ENCODE measurements around the gene NPTX1.

NPTX1 gene, protein sequence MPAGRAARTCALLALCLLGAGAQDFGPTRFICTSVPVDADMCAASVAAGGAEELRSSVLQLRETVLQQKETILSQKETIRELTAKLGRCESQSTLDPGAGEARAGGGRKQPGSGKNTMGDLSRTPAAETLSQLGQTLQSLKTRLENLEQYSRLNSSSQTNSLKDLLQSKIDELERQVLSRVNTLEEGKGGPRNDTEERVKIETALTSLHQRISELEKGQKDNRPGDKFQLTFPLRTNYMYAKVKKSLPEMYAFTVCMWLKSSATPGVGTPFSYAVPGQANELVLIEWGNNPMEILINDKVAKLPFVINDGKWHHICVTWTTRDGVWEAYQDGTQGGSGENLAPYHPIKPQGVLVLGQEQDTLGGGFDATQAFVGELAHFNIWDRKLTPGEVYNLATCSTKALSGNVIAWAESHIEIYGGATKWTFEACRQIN

DNA sequence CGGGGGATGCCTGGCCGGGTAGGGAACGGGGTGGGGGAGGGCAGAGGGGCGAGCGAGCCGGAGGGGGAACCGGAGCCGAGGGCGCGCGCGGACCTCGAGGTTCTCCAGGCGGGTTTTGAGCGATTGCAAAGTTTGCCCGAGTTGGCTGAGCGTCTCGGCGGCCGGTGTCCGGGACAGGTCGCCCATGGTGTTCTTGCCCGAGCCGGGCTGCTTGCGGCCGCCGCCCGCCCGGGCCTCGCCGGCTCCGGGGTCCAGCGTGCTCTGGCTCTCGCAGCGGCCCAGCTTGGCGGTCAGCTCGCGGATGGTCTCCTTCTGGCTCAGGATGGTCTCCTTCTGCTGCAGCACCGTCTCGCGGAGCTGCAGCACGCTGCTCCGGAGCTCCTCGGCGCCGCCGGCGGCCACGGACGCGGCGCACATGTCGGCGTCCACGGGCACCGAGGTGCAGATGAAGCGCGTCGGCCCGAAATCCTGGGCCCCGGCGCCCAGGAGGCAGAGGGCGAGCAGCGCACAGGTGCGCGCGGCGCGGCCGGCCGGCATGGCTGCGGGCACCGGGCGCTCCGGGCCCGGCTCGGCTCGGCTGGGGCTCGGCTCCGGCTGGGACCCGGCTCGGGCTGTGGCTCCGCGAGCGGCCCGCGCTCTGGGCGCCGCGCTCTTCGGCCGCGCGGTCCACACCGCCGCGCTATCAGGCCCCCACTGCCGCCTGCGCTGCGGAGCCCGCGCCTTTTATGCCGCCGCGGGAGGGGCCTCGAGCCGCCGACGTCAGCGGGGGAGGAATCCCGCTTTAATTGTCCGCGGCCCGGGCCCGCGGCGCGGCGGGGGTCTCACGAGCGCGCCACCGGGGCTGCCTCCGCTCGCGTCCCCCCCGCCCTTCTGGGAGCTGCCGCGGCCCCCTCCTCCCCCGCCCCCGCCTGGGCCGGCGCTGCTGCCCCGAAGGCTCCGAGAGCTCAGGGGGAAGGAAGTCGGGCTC lies at the start of gene NPTX1:
NPTX1 (minus strand) TSS at position 698 of the 967 bp plus-strand sequence; CDS start at position 537, 161 bp downstream.
- Histone ChIP-seq H2AFZ (ENCODE audit: low read length, unreplicated experiment) (no peak within 1 kb of the TSS), H3K27me3 (ENCODE audit: insufficient read depth, low read length) (peaks cover 51% of the 10 kb centered on the region), H3K4me3 (ENCODE audit: low read depth, low read length) (peak within 1 kb of the TSS; percentile 70)

GRCh38 chr17:80523956-80524712 lies 47.7 kb upstream of the NPTX1 start:
- no peak overlapping the region for H2AFZ ChIP-seq (ENCODE audit: low read length, unreplicated experiment)
- H3K27me3 ChIP-seq (ENCODE audit: insufficient read depth, low read length): no peaks in the 10 kb centered on the region
- peaks cover 6% of the 10 kb centered on the region for H3K4me1 ChIP-seq (ENCODE audit: control insufficient read depth, insufficient read depth, low read length, unreplicated experiment)

More for the DNA sequence above, at the start of gene NPTX1:
- no peaks in the 10 kb centered on the region for H3K79me2 ChIP-seq (ENCODE audit: control insufficient read depth, insufficient read depth, low read length, unreplicated experiment)
- no peak within 1 kb of the TSS for H3K27ac ChIP-seq (ENCODE audit: low read depth, low read length)
- no peaks in the 10 kb centered on the region for H3K36me3 ChIP-seq (ENCODE audit: insufficient read depth, low read length)
- no peaks in the 10 kb centered on the region for H3K4me1 ChIP-seq (ENCODE audit: control insufficient read depth, insufficient read depth, low read length, unreplicated experiment)

DNA sequence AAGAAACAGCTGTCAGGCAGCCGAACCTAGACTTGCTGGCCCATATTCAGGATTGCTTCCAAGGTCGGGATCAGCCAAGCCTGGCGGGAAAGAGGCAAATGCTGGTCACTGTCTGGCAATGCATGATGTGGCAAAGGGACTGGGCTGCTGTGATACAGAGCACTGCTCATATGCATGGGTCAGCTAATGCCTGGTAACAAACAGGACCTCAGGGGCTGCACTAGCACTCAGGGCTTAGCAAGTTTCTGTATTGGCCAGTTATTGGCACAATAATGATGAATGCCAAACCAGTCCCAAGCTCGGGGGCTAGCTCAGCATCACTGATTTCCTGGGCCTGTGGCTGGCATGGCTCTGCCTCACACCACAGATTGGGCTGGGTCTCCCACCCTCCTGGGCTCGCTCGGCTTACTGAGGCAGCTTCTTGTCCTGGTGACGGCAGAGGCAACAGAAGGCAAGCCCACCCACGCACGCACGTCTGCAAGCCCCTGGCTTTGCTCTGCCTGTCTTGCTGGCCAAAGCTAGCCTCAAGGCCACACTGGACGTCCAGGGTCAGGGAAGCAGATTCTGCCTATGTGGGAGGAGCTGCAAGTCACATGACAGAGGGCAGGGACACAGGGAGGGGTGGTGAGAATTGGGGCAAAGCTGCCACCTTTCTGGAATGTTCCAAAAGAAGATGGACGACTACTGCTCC lies 46.8 kb upstream of the NPTX1 start:
- H3K4me1 ChIP-seq (ENCODE audit: control insufficient read depth, insufficient read depth, low read length, unreplicated experiment): peaks cover 11% of the 10 kb centered on the region
- H3K4me3 ChIP-seq (ENCODE audit: low read depth, low read length): no peak overlapping the region
- no peaks in the 10 kb centered on the region for H3K27me3 ChIP-seq (ENCODE audit: insufficient read depth, low read length)
- no peak overlapping the region for H2AFZ ChIP-seq (ENCODE audit: low read length, unreplicated experiment)
- no peaks in the 10 kb centered on the region for H3K79me2 ChIP-seq (ENCODE audit: control insufficient read depth, insufficient read depth, low read length, unreplicated experiment)
- no peaks in the 10 kb centered on the region for H3K36me3 ChIP-seq (ENCODE audit: insufficient read depth, low read length)
- no peak overlapping the region for H3K27ac ChIP-seq (ENCODE audit: low read depth, low read length)

More at GRCh38 chr17:80523956-80524712, 47.7 kb upstream of the NPTX1 start:
- no peak overlapping the region for H3K27ac ChIP-seq (ENCODE audit: low read depth, low read length)
- H3K4me3 ChIP-seq (ENCODE audit: low read depth, low read length): no peak overlapping the region
- no peaks in the 10 kb centered on the region for H3K36me3 ChIP-seq (ENCODE audit: insufficient read depth, low read length)
- no peaks in the 10 kb centered on the region for H3K79me2 ChIP-seq (ENCODE audit: control insufficient read depth, insufficient read depth, low read length, unreplicated experiment)

- no peaks in the 10 kb centered on the region for H3K36me3 ChIP-seq (ENCODE audit: insufficient read depth, low read length)
- no peaks in the 10 kb centered on the region for H3K27me3 ChIP-seq (ENCODE audit: insufficient read depth, low read length)
- no peak overlapping the region for H3K27ac ChIP-seq (ENCODE audit: low read depth, low read length)
- H3K4me3 ChIP-seq (ENCODE audit: low read depth, low read length): no peak overlapping the region
- H2AFZ ChIP-seq (ENCODE audit: low read length, unreplicated experiment): no peak overlapping the region
- no peaks in the 10 kb centered on the region for H3K79me2 ChIP-seq (ENCODE audit: control insufficient read depth, insufficient read depth, low read length, unreplicated experiment)
- H3K4me1 ChIP-seq (ENCODE audit: control insufficient read depth, insufficient read depth, low read length, unreplicated experiment): peaks cover 4% of the 10 kb centered on the region
These were observed 44.5 kb upstream of the NPTX1 start for GRCh38 chr17:80520810-80521455.

- no peaks in the 10 kb centered on the region for H3K27me3 ChIP-seq (ENCODE audit: insufficient read depth, low read length)
- H3K4me3 ChIP-seq (ENCODE audit: low read depth, low read length): no peak overlapping the region
- peaks cover 4% of the 10 kb centered on the region for H3K4me1 ChIP-seq (ENCODE audit: control insufficient read depth, insufficient read depth, low read length, unreplicated experiment)
- no peaks in the 10 kb centered on the region for H3K36me3 ChIP-seq (ENCODE audit: insufficient read depth, low read length)
- no peak overlapping the region for H2AFZ ChIP-seq (ENCODE audit: low read length, unreplicated experiment)
- no peaks in the 10 kb centered on the region for H3K79me2 ChIP-seq (ENCODE audit: control insufficient read depth, insufficient read depth, low read length, unreplicated experiment)
- H3K27ac ChIP-seq (ENCODE audit: low read depth, low read length): no peak overlapping the region
These were observed 42.8 kb upstream of the NPTX1 start for GRCh38 chr17:80519091-80519781.

GRCh38 chr17:80518392-80518791 lies 42.0 kb upstream of the NPTX1 start:
- Histone ChIP-seq H3K4me1 (ENCODE audit: control insufficient read depth, insufficient read depth, low read length, unreplicated experiment) (peaks cover 11% of the 10 kb centered on the region), H3K27ac (ENCODE audit: low read depth, low read length) (no peak overlapping the region), H3K36me3 (ENCODE audit: insufficient read depth, low read length) (no peaks in the 10 kb centered on the region), H3K27me3 (ENCODE audit: insufficient read depth, low read length) (no peaks in the 10 kb centered on the region), H2AFZ (ENCODE audit: low read length, unreplicated experiment) (no peak overlapping the region), H3K79me2 (ENCODE audit: control insufficient read depth, insufficient read depth, low read length, unreplicated experiment) (no peaks in the 10 kb centered on the region), H3K4me3 (ENCODE audit: low read depth, low read length) (no peak overlapping the region)

DNA sequence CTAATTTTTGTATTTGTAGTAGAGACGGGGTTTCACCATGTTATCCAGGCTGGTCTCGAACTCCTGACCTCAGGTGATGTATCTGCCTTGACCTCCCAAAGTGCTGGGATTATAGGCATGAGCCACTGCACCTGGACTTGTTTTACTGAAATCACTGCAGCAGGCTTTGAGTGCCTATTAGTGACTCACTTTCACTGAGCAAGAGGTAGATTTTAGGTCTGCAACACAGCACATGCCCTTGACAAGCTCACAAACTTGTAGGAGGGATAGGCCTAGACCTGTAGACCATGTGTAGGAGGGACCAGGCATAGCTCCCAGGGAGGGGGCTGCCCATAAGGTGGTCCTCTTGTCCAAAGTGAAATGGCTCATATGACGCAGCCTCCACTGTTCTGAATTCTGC lies 41.2 kb upstream of the NPTX1 start:
- no peaks in the 10 kb centered on the region for H3K27me3 ChIP-seq (ENCODE audit: insufficient read depth, low read length)
- H3K79me2 ChIP-seq (ENCODE audit: control insufficient read depth, insufficient read depth, low read length, unreplicated experiment): no peaks in the 10 kb centered on the region
- H3K4me3 ChIP-seq (ENCODE audit: low read depth, low read length): no peak overlapping the region
- H3K27ac ChIP-seq (ENCODE audit: low read depth, low read length): no peak overlapping the region
- peaks cover 19% of the 10 kb centered on the region for H3K4me1 ChIP-seq (ENCODE audit: control insufficient read depth, insufficient read depth, low read length, unreplicated experiment)
- no peak overlapping the region for H2AFZ ChIP-seq (ENCODE audit: low read length, unreplicated experiment)
- no peaks in the 10 kb centered on the region for H3K36me3 ChIP-seq (ENCODE audit: insufficient read depth, low read length)

DNA sequence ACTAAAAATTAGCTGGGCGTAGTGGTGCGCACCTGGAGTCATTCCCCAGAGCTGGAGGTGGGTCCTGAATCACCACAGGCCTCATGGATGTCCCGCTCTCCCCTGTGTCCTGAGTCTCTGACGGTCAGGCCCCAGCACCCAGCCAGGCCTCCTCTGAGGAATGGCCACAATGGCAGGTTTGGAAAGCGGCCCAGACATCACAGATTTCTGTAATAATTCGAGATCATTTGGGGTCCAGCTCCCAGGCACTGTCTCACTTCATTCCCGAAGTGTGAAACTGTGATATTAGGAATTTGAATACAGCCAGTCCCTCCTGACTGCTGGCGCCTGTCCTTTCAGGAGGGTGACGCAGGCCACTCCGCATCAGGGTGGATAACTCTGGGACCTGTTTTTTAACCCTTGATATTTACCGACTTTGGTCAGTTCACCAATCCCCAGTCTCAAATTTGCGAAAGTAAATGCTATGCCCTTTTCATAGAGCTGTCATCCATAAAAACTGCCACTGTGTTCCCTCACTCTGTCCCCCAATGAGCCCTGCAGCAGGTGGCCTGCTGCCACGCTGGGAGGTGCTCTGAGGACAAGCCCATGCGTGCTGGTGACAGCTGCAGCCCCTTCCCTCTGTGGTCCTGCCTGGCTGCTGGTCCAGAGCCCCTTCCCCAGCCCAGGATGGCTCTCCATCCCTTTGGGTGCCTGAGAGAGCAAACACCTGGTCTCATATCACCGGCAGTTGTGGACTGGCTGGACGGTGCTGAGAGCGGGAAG lies 39.9 kb upstream of the NPTX1 start:
- no peaks in the 10 kb centered on the region for H3K36me3 ChIP-seq (ENCODE audit: insufficient read depth, low read length)
- no peak overlapping the region for H2AFZ ChIP-seq (ENCODE audit: low read length, unreplicated experiment)
- H3K4me3 ChIP-seq (ENCODE audit: low read depth, low read length): no peak overlapping the region
- H3K4me1 ChIP-seq (ENCODE audit: control insufficient read depth, insufficient read depth, low read length, unreplicated experiment): peaks cover 29% of the 10 kb centered on the region
- no peaks in the 10 kb centered on the region for H3K79me2 ChIP-seq (ENCODE audit: control insufficient read depth, insufficient read depth, low read length, unreplicated experiment)
- H3K27me3 ChIP-seq (ENCODE audit: insufficient read depth, low read length): no peaks in the 10 kb centered on the region
- H3K27ac ChIP-seq (ENCODE audit: low read depth, low read length): no peak overlapping the region

DNA sequence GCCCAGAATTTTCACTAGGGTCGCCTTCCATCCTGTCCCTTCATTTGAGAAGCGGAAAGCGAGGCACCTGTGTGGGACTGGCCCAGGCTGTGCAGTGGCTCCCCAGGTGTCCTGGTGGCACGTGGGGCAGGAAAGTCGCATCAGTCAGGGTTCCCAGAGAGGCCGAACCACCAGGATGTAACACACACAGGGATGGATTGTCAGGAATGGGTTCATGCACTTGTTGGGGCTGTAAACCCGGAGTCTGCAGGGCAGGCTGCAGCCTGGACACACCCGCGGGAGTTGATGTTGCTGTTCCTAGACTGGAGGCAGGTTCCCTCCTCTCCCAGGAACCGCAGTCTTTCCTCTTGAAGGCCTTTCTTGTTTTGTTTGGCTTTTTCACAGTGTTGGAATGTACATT lies 37.5 kb upstream of the NPTX1 start:
- Histone ChIP-seq H2AFZ (ENCODE audit: low read length, unreplicated experiment) (no peak overlapping the region), H3K27me3 (ENCODE audit: insufficient read depth, low read length) (no peaks in the 10 kb centered on the region), H3K4me1 (ENCODE audit: control insufficient read depth, insufficient read depth, low read length, unreplicated experiment) (peaks cover 27% of the 10 kb centered on the region), H3K27ac (ENCODE audit: low read depth, low read length) (no peak overlapping the region), H3K36me3 (ENCODE audit: insufficient read depth, low read length) (no peaks in the 10 kb centered on the region), H3K79me2 (ENCODE audit: control insufficient read depth, insufficient read depth, low read length, unreplicated experiment) (no peaks in the 10 kb centered on the region), H3K4me3 (ENCODE audit: low read depth, low read length) (no peak overlapping the region)
